Lower leg skin (tissue), 3 donors: ENCODE data around the gene LGALS12.
"Not testable (repeated sequence)": the region's sequence is repeated elsewhere in the genome, so short reads cannot be mapped to it uniquely, and the experiment has no call there.

Experiments used
- POLR2A ChIP-seq, 2 donors: fragments of 450-650 bp; IDR thresholded peaks; one replicate each; pipeline ENCODE4 v1.6.1; 2016 to 2017; ENCODE audit warnings: antibody characterized with exemption in 2 of 2, mild to moderate bottlenecking in 1 of 2, moderate library complexity in 1 of 2
- TF ChIP-seq, protein P1 (sequence below), 3 donors: fragments of 450-650 bp; IDR thresholded peaks; one replicate each; pipeline ENCODE4 v1.5.1; 2016; ENCODE audit warnings: antibody characterized with exemption in 3 of 3, mild to moderate bottlenecking in 3 of 3, moderate library complexity in 2 of 3

DNA sequence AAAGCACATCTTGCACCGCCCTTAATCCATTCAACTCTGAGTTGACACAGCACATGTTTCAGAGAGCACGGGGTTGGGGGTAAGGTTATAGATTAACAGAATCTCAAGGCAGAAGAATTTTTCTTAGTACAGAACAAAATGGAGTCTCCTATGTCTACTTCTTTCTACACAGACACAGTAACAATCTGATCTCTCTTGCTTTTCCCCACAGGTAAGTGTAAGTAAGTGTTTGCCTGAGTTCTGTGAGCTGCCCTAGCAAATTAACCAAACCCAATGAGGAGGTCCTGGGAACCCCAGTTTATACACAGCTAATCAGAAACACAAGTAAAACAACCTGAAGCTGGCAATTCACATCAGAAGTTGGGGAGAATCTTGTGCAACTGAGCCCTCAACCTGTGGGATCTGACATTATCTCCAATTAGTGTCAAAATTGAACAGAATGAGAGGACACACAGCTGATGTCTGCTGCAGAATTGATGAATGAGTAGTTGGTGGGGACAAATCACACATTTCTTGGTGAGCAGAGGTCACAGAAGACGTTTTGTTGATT is 22.9 kb downstream of the LGALS12 start:
- TF ChIP-seq, protein P1, sequence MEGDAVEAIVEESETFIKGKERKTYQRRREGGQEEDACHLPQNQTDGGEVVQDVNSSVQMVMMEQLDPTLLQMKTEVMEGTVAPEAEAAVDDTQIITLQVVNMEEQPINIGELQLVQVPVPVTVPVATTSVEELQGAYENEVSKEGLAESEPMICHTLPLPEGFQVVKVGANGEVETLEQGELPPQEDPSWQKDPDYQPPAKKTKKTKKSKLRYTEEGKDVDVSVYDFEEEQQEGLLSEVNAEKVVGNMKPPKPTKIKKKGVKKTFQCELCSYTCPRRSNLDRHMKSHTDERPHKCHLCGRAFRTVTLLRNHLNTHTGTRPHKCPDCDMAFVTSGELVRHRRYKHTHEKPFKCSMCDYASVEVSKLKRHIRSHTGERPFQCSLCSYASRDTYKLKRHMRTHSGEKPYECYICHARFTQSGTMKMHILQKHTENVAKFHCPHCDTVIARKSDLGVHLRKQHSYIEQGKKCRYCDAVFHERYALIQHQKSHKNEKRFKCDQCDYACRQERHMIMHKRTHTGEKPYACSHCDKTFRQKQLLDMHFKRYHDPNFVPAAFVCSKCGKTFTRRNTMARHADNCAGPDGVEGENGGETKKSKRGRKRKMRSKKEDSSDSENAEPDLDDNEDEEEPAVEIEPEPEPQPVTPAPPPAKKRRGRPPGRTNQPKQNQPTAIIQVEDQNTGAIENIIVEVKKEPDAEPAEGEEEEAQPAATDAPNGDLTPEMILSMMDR (IDR thresholded peaks at IDR 0.05), result not testable (repeated sequence)
- TF ChIP-seq POLR2A (IDR thresholded peaks at IDR 0.05), result not testable (repeated sequence)
